ENCODE results near the gene DEXI. TPM values are rescaled to one million over a fixed set of nuclear protein-coding genes. Genes with fewer than 3 reads are reported as not detected.

Gene DEXI
- 41.8 and 48.2 TPM in 2 replicates for total RNA-seq

GRCh38 chr16:10942352-10943063 is at the start of gene DEXI:
TSS of gene DEXI (minus strand) at chr16:10942468. CDS start at chr16:10942005, 463 bp downstream.

GRCh38 chr16:10944249-10945064 is 2.2 kb upstream of the DEXI start, which contains the start of gene CLEC16A:
TSS of gene CLEC16A (plus strand) at chr16:10944564. CDS start at chr16:10944718, 154 bp downstream.

Other genes with a start within 250 kb of the DEXI start
- gene TEKT5, start 247.5 kb downstream of the DEXI start, total RNA-seq, result 0.07 and 0.13 TPM in 2 replicates
- gene NUBP1, start 198.6 kb downstream of the DEXI start, total RNA-seq, result 12.5 and 13.6 TPM in 2 replicates
- 0.07 TPM in 1 of 2 replicates, not detected in the other for gene TVP23A, start 123.7 kb downstream of the DEXI start, total RNA-seq
- gene CIITA, start 65.3 kb downstream of the DEXI start, total RNA-seq, result 0.10 and 1.1 TPM in 2 replicates
- 15.5 and 17.0 TPM in 2 replicates for gene CLEC16A, start 2.1 kb upstream of the DEXI start, total RNA-seq